HG03457 (cell line): ENCODE data around the gene ZDHHC12.

Experiments
- ATAC-seq: cut with Tn5 transposase; IDR thresholded peaks from one replicate; pipeline ENCODE4 v1.9.1; 2021; ENCODE audit warnings: moderate number of reproducible peaks; ENCODE audit not compliant: unreplicated experiment

ZDHHC12 gene

GRCh38 chr9:128731093-128731492, 7.2 kb upstream of the ZDHHC12 start:
- no peak for ATAC-seq

- ATAC-seq, result no peak
Observed at GRCh38 chr9:128729766-128730517, 6.0 kb upstream of the ZDHHC12 start.

- ATAC-seq, result no peak
Observed at GRCh38 chr9:128729302-128729701, 5.4 kb upstream of the ZDHHC12 start.

- ATAC-seq, result no peak
Observed at GRCh38 chr9:128728298-128728697, 4.4 kb upstream of the ZDHHC12 start.

- ATAC-seq, result no peak
Observed at GRCh38 chr9:128727640-128728248, 3.8 kb upstream of the ZDHHC12 start.

- ATAC-seq, result no peak
Observed at GRCh38 chr9:128724744-128725211, 851 bp upstream of the ZDHHC12 start.

- ATAC-seq, result no peak
Observed at GRCh38 chr9:128723352-128723865, 518 bp downstream of the ZDHHC12 start.

GRCh38 chr9:128722380-128723351, 1.3 kb downstream of the ZDHHC12 start:
- ATAC-seq, result no peak

GRCh38 chr9:128721487-128722010, 2.4 kb downstream of the ZDHHC12 start:
- ATAC-seq, result no peak

- no peak for ATAC-seq
Observed at GRCh38 chr9:128720841-128721486, 3.0 kb downstream of the ZDHHC12 start.

- no peak for ATAC-seq
Observed at GRCh38 chr9:128719919-128720605, 3.9 kb downstream of the ZDHHC12 start.

GRCh38 chr9:128718475-128718874, 5.5 kb downstream of the ZDHHC12 start:
- ATAC-seq, result no peak

GRCh38 chr9:128718047-128718446, 5.9 kb downstream of the ZDHHC12 start:
- ATAC-seq, result no peak

- no peak for ATAC-seq
Observed at GRCh38 chr9:128716581-128717254, 7.2 kb downstream of the ZDHHC12 start.

- no peak for ATAC-seq
Observed at GRCh38 chr9:128715436-128715750, 8.5 kb downstream of the ZDHHC12 start.

- no peak for ATAC-seq
Observed at GRCh38 chr9:128714586-128715435, 9.1 kb downstream of the ZDHHC12 start.

GRCh38 chr9:128713941-128714573, 9.9 kb downstream of the ZDHHC12 start:
- ATAC-seq, result no peak

GRCh38 chr9:128713411-128713780, 10.5 kb downstream of the ZDHHC12 start:
- no peak for ATAC-seq
